Peyer's patch (tissue), 4 donors: ENCODE results near the gene ANKRD33.

Experiments used
- POLR2A ChIP-seq, 2 donors: fragments of 450-650 bp; IDR thresholded peaks; one replicate each; pipeline ENCODE4 v1.5.1; 2017; ENCODE audit warnings: antibody characterized with exemption in 2 of 2, mild to moderate bottlenecking in 2 of 2, moderate library complexity in 2 of 2
- TF ChIP-seq, protein P1 (sequence below), 6 experiments: fragments of 450-650 bp in 4 of 6; fragments of 200-600 bp in 2 of 6; sonication (generic) in 1 of 6; IDR thresholded peaks; one replicate each; pipeline ENCODE4 v1.5.1; 2017 to 2019; ENCODE audit warnings: antibody characterized with exemption in 6 of 6, mild to moderate bottlenecking in 3 of 6, moderate library complexity in 1 of 6

GRCh38 chr12:51920046-51920445 lies 32.1 kb downstream of the ANKRD33 start:
- TF ChIP-seq, protein P1, sequence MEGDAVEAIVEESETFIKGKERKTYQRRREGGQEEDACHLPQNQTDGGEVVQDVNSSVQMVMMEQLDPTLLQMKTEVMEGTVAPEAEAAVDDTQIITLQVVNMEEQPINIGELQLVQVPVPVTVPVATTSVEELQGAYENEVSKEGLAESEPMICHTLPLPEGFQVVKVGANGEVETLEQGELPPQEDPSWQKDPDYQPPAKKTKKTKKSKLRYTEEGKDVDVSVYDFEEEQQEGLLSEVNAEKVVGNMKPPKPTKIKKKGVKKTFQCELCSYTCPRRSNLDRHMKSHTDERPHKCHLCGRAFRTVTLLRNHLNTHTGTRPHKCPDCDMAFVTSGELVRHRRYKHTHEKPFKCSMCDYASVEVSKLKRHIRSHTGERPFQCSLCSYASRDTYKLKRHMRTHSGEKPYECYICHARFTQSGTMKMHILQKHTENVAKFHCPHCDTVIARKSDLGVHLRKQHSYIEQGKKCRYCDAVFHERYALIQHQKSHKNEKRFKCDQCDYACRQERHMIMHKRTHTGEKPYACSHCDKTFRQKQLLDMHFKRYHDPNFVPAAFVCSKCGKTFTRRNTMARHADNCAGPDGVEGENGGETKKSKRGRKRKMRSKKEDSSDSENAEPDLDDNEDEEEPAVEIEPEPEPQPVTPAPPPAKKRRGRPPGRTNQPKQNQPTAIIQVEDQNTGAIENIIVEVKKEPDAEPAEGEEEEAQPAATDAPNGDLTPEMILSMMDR (IDR thresholded peaks at IDR 0.05): no peak
- TF ChIP-seq POLR2A (IDR thresholded peaks at IDR 0.05): no peak
